ENCODE data around the gene TSPAN11. TPM values are rescaled to one million over a fixed set of nuclear protein-coding genes. Genes with fewer than 3 reads are reported as not detected.
A peak's percentile ranks its signal among the peaks of the same experiment; 100 is the strongest.

The TSPAN11 gene
- total RNA-seq, 1 experiment from 2014 or later: 4.6 TPM

- TF ChIP-seq, protein P1, sequence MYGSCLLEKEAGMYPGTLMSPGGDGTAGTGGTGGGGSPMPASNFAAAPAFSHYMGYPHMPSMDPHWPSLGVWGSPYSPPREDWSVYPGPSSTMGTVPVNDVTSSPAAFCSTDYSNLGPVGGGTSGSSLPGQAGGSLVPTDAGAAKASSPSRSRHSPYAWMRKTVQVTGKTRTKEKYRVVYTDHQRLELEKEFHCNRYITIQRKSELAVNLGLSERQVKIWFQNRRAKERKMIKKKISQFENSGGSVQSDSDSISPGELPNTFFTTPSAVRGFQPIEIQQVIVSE (CRISPR knock-in tag; IDR thresholded peaks at IDR 0.05; ENCODE audit: borderline replicate concordance): no peak
- TF ChIP-seq ETV6 (CRISPR knock-in tag; IDR thresholded peaks at IDR 0.05) (no peak), ESRRA (CRISPR knock-in tag; IDR thresholded peaks at IDR 0.05; ENCODE audit: borderline replicate concordance) (no peak), IRF2 (CRISPR knock-in tag; IDR thresholded peaks at IDR 0.05; ENCODE audit: borderline replicate concordance, low read depth) (no peak), USF2 (CRISPR knock-in tag; IDR thresholded peaks at IDR 0.05) (no peak), CTCF (IDR thresholded peaks at IDR 0.05) (no peak), ATF1 (CRISPR knock-in tag; IDR thresholded peaks at IDR 0.05) (no peak), ZBTB21 (CRISPR knock-in tag; IDR thresholded peaks at IDR 0.05; ENCODE audit: borderline replicate concordance) (no peak)
- TF ChIP-seq, protein P2, sequence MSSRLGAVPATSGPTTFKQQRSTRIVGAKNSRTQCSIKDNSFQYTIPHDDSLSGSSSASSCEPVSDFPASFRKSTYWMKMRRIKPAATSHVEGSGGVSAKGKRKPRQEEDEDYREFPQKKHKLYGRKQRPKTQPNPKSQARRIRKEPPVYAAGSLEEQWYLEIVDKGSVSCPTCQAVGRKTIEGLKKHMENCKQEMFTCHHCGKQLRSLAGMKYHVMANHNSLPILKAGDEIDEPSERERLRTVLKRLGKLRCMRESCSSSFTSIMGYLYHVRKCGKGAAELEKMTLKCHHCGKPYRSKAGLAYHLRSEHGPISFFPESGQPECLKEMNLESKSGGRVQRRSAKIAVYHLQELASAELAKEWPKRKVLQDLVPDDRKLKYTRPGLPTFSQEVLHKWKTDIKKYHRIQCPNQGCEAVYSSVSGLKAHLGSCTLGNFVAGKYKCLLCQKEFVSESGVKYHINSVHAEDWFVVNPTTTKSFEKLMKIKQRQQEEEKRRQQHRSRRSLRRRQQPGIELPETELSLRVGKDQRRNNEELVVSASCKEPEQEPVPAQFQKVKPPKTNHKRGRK (CRISPR knock-in tag; IDR thresholded peaks at IDR 0.05; ENCODE audit: borderline replicate concordance): no peak
Measured at GRCh38 chr12:30913323-30913722, 13.2 kb upstream of the TSPAN11 start (continued).

DNA sequence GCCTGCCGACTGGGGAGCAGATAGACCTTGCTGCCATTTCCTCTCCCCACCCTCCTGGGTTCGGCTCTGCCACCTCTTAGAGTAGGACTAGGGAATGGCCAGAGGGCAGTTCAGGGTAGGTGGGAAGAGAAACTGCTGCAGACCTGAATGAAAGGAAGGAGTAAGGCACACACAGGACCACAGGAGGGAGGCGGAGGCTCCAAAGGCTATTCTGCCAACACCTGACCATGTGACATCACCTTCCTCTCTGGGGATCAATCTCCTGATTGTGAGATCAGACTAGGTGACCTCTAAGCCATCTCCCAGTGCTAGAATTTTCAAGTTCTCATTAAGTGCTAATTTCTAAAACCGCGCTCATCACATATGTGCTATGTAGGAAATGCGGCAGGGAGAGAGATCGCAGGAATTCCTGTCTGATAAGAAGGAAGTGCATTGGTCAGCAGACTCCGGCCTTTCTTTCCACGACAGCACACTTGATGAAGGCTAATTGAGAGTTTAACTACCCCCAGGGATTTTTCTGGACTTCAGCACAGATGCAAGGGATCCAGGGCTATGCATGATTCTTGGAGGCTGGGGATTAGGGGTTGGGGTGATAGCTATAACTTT, 11.5 kb upstream of the TSPAN11 start:
- no peak for DNase-seq (ENCODE audit: low spot score)
- ATAC-seq: peak; percentile 74
- Mint-ChIP-seq H3K4me1 (peaks cover 32% of the 10 kb centered on the region), H3K4me3 (no peak overlapping the region), H3K27me3 (ENCODE audit: low read depth) (peaks cover 8% of the 10 kb centered on the region; the same call in 1 of the 2 replicates), H3K9me3 (peaks cover 7% of the 10 kb centered on the region), H3K36me3 (0 out of 2 replicates have a peak, but pooled peaks cover 5% of the 10 kb centered on the region), H3K27ac (no peak overlapping the region)
- no peak for TF ChIP-seq OVOL2 (CRISPR knock-in tag; IDR thresholded peaks at IDR 0.05; ENCODE audit: borderline replicate concordance)
- TF ChIP-seq ZBTB21 (CRISPR knock-in tag; IDR thresholded peaks at IDR 0.05; ENCODE audit: borderline replicate concordance): no peak
- no peak for TF ChIP-seq TCF7 (CRISPR knock-in tag; IDR thresholded peaks at IDR 0.05; ENCODE audit: low read depth)
- TF ChIP-seq SMAD4 (CRISPR knock-in tag; IDR thresholded peaks at IDR 0.05): no peak
- TF ChIP-seq PRRX2 (CRISPR knock-in tag; IDR thresholded peaks at IDR 0.05): no peak
- no peak for TF ChIP-seq SOX15 (CRISPR knock-in tag; IDR thresholded peaks at IDR 0.05)
- no peak for TF ChIP-seq MYBL2 (CRISPR knock-in tag; IDR thresholded peaks at IDR 0.05)
- TF ChIP-seq JAZF1 (CRISPR knock-in tag; IDR thresholded peaks at IDR 0.05): no peak
- TF ChIP-seq FOXJ3 (CRISPR knock-in tag; IDR thresholded peaks at IDR 0.05; ENCODE audit: borderline replicate concordance): no peak
- TF ChIP-seq RORB (CRISPR knock-in tag; IDR thresholded peaks at IDR 0.05): no peak
- ChIA-PET CTCF (no interaction called here), POLR2A (no interaction called here)

GRCh38 chr12:30923057-30923456, 3.5 kb upstream of the TSPAN11 start:
- Mint-ChIP-seq H3K36me3 (peaks cover 3% of the 10 kb centered on the region; the same call in 1 of the 2 replicates), H3K4me3 (no peak overlapping the region), H3K27ac (no peak overlapping the region), H3K4me1 (peaks cover 22% of the 10 kb centered on the region), H3K27me3 (ENCODE audit: low read depth) (peaks cover 37% of the 10 kb centered on the region), H3K9me3 (no peaks in the 10 kb centered on the region)
- ChIA-PET POLR2A (no interaction called here), CTCF (no interaction called here)
- DNase-seq (ENCODE audit: low spot score): no peak
- no peak for ATAC-seq
- TF ChIP-seq CTCF (IDR thresholded peaks at IDR 0.05): no peak
- TF ChIP-seq HMGXB4 (CRISPR knock-in tag; IDR thresholded peaks at IDR 0.05): no peak
- no peak for TF ChIP-seq ERG (CRISPR knock-in tag; IDR thresholded peaks at IDR 0.05)
- TF ChIP-seq GTF2I (CRISPR knock-in tag; conservative IDR thresholded peaks at IDR 0.05): no peak
- TF ChIP-seq HMGA2 (CRISPR knock-in tag; IDR thresholded peaks at IDR 0.05): no peak
